ENCODE results near the gene ZNF516.

The ZNF516 gene

GRCh38 chr18:76506974-76507764 is 12.1 kb upstream of the ZNF516 start:
- no peak for DNase-seq (ENCODE audit: low read depth)

- DNase-seq (ENCODE audit: low read depth), result no peak
These were observed 11.4 kb upstream of the ZNF516 start for GRCh38 chr18:76506395-76506794.

GRCh38 chr18:76505614-76506013 is 10.6 kb upstream of the ZNF516 start:
- DNase-seq (ENCODE audit: low read depth), result no peak

- DNase-seq (ENCODE audit: low read depth), result no peak
These were observed 9.7 kb upstream of the ZNF516 start for GRCh38 chr18:76504749-76505148.

GRCh38 chr18:76503649-76504386 is 8.8 kb upstream of the ZNF516 start:
- DNase-seq (ENCODE audit: low read depth), result no peak

DNA sequence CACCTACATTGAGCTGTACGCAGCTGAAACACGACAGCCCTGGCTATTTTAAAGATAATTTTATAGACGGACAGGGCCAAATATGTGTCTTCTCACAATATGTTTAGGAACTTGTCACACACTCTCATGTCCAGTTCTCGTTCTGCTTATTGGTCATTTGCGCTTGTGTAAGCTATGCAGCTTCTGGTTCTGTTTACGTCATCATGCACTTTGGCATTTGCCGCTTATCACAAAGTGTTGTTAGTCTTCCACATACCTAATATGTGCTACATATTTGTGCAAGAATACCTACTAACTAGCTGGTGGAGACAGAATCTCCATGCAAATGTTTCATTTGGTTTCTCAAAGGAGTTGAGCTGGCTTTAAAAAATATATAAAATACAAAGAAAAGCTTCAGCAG is 7.5 kb upstream of the ZNF516 start:
- no peak for DNase-seq (ENCODE audit: low read depth)

DNA sequence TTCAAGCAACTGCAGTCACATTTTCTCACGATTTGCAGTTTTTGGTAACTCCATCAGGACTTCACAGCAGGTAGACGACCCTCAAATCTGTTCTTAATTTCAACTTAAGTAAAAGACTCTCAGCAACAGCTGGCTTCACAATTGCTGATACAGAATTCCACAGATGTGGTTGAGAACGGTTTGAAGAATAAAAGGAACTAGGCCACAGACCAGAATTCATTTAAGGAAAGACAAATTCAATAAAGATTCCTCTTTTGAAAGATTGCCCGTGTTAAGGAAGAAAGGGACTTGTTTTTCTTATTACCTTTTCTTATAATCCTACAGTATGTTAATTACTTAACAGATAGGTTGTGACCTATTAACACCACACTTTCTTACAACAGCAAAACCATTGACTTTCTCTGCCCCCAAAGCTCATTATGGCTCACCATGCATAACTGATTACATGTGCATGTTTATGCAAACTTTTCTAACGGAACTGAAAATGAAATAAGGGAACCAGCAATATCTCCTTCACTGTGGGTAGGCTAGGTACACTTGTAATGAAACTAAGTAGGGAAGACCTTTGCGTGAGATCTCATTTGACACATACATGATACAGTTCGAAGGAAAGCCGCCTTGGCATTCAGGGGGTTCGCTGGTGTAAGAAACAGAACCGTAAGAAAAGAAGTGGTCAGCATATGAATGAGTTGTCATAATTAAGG is 4.7 kb upstream of the ZNF516 start:
- no peak for DNase-seq (ENCODE audit: low read depth)

DNA sequence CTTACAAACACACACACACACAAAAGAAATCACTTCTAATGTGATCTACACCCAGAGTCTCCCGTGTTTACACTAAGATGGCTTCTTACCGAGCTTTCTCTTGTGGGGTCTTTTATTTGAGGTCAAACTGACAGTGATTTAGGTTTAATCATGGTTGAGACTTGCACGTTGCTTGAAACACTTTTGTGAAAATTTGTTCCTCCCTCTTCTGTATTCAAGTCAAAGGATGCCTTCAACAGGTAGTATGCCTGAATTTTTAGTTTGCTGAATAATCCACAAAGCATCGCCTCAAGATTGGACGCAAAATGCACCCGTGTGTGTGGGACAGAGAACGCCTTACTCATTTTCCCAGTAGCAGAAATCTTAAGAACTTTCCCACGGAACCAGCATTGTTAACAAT is 4.0 kb upstream of the ZNF516 start:
- no peak for DNase-seq (ENCODE audit: low read depth)

- no peak for DNase-seq (ENCODE audit: low read depth)
These were observed 3.0 kb upstream of the ZNF516 start for GRCh38 chr18:76498064-76498463.

DNA sequence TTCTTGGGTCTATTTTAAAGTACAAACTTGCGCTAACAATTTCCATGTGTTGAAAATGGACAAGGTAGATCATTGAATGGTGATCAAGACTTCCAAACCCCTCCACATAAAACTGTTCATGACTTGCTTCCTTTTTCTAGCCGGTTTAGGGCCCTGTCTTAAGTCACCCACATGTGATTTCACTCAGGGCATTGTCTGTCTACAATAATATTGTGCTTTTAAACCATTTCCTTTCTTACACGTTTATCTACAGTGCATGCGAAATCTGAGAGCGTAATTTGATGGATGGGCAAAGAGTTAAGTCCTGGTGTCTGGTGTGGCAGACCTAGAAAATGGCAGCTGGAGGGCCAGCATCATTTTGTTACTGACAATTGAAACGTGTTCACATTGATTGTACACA is 2.0 kb upstream of the ZNF516 start:
- no peak for DNase-seq (ENCODE audit: low read depth)

DNA sequence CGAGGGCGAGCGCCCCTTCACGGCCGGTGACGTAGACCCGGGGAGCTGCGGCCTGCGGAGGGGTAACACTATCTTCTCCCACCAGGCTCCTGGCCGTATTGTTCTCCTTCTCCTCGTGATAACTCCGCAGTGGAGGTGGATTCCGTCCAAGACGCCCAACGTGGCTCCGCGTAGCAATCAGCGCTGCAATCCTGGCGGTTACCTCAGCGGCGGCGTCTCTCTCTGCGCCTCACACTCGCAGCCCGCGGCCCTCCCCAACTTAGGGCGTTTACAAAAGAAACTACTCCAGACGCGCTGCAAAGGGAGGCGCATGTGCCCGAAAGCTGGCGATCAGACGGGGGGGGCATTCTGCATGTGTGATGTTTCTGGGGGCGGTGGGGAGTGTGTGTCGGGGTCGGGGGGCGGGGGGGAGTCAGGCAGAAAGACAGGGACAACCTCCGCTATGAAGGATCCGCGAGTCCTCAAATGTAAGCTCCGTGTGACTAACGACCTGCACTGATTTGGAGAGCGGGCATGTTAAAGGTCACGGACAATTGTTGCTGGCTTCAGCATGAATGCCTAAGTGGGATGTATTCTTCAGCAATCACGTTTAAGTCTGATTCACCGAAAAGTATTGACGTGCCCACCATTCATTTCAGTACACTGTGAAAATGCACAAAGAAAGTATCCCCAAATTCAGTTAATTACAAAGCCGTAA is 1.3 kb upstream of the ZNF516 start:
- DNase-seq (ENCODE audit: low read depth), result no peak

DNA sequence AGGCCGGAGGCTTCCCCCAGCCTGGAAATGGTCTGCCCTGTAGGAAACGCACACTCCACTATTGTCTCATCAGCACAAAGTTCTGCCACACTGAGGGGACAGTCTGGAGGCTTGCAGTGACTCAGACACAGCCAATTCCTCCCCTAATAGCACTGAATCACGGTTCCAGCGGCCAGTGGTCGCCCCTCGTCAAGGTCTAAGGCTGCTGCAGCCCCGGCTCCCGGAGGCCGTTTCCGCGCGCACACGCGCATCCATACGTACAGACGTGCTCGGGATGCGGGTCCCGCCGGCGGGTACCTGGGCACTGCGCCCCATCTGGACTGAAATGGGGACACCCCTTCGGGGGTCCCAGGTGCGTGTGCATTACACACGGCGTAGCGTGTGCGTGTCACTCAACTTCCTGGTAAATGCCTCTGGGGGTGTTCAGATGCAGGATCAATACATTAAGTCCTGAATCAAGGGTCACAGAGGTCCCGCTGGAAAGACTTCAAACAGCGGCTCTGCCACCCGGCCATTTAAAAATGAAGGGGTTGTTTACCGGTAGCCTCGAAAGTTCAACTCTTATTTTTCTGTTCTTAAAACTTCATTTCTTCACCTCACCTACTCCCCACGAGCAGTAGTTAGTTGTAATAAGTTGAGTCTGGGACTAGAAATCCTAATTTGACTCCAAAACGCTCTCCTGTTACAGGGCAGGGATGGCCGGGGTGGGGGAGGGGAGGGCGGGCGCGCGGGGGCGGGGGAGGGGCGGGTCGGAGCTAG is 572 bp upstream of the ZNF516 start:
- DNase-seq (ENCODE audit: low read depth), result no peak

- DNase-seq (ENCODE audit: low read depth), result no peak
These were observed 624 bp downstream of the ZNF516 start for GRCh38 chr18:76494231-76495005.

DNA sequence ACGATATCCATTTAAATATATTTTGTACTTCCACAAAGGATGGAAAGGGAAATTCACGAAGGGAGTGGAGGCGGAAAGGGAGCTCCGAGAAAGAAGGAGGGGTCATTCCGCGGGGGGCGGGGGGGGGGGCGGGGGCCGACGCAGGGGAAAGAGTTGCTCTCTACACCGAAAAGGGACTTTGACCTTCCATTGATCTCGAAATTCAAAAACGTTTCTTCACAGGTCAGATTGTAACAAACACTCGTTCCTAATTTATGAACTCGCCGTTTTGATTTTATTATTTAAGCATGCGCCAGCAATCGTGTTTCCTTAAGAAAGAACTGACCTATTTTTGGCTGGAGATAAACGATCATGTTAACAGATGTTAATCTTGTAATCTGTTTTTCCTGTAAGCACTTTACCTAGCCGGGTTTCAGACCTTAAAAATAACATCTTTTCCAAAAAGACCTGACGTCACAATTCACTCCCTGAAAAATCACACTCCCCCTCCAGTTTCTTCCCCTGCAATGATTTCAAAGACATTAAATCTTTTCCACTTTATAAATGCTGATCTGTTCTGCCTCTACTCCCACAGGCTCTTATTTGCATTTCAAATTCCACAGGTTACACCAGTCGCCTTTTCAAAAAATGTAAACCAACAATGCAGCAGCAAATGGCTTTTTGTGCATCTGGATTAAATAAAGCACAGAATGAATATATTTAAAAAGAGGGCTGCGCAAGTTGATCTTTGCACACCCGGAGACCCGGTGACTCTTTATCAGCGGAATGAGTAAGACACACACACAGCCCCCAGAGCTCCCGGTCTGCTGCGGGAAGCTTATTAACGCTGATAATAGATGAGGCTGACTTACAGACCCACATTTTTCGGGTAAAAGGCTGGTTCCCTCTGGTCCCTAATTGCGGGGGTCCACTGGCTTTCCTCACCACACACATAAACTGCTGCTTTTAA is 1.6 kb downstream of the ZNF516 start:
- DNase-seq (ENCODE audit: low read depth), result no peak

GRCh38 chr18:76492669-76493212 is 2.3 kb downstream of the ZNF516 start:
- peak; percentile 95 for DNase-seq (ENCODE audit: low read depth)

DNA sequence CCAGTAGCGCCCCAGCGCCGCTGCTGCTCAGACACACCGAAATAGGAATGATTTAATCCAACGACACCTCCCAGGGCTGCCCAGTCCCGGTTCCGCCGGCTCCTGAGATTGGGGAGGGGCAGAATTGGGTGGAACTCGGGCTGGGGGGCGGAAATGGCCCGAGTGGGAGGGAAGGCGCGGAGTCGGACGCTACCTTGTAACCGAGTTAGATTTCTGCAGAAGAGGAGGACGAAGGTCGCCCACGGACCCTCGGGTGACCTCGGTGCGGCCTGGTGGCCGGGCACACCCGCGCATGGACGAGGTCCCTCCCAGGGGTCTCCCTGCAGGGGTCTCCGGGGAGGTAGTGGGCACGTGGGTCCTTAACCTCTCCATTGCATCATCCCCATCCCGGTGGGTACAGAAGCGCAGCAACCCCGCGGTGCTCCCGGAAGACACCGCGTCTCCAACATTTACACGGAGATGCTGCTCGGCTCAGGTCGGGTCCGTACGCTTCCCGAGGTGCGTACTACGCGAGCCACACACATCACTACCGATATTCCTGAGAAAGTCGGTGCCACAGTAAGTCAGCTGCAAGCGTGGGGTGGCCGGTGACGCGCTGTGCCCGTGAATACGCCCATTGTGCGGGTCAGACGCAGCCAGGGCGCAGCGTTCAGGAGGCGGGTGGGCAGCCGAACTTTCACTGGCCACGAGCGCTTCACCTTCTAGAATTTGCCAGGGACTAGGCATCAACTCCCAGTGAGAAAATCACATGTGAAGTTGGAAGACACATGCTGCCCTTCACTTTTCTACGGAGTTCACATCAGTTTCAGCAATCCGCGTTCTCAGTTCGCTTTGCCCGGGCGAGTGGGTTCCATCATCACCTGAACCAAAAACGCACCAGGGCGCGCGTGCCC is 3.0 kb downstream of the ZNF516 start:
- no peak for DNase-seq (ENCODE audit: low read depth)

GRCh38 chr18:76491473-76491775 is 3.6 kb downstream of the ZNF516 start:
- DNase-seq (ENCODE audit: low read depth), result no peak

DNA sequence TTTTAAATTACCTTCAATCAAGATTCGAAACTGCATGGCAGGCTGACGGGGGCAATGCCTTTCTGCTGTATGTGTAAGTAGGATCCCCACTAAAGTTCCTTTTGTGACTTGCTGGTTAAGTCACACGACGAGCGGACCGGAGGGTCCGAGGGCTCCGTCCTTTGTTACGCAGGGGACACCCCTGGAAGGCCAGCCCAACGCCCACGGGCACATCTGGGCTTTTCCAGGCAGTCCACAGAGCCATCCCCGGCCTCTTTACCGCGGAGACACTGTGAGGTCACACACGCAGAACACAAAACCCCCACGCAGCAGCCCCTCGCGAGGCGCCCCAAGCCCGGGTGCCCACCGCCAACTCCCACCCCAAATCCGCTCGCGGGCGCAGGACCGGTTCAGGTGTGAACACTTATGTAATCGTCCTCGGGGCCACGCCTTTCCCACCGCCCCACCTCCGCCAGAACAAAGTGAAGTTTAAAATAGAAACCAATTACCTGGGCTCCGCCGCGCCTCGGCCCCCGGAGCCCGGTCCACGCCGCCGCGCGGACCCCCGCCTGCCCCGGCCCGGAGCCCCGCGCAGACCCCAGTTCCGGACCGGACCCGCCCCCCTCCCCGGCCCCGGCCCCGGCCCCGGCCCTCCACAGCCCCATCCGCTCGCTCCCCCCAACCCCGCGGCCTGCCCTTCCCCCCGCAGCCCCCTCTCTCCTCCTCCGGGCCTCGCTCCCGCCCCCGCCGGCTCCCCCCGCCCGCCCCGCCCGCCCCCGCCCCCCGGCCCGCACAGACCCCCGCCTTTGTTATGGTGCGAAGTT is 4.2 kb downstream of the ZNF516 start:
- no peak for DNase-seq (ENCODE audit: low read depth)

Data from CMK (cell line).